ENCODE measurements around the gene CMIP.

DNA sequence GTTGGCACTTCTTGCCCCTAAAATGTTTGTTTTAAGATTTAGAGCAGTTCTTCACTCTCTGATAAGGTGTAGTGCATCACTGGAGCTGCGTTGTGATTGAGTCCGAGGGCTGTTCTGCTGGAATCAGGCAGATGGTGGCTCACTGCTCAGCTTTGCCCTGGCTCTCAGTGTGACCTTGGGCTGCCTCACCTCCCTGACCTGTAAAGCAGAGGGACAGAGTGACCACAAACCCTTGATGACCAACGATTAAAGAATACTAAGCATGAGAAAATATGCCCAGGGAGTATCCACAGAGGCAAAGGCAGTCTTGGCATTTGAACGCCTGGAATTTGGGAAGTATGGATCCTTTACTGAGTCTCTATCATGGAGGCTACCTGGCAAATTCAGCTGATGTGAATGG, 18.1 kb downstream of the CMIP start:
- TF ChIP-seq, protein P1, sequence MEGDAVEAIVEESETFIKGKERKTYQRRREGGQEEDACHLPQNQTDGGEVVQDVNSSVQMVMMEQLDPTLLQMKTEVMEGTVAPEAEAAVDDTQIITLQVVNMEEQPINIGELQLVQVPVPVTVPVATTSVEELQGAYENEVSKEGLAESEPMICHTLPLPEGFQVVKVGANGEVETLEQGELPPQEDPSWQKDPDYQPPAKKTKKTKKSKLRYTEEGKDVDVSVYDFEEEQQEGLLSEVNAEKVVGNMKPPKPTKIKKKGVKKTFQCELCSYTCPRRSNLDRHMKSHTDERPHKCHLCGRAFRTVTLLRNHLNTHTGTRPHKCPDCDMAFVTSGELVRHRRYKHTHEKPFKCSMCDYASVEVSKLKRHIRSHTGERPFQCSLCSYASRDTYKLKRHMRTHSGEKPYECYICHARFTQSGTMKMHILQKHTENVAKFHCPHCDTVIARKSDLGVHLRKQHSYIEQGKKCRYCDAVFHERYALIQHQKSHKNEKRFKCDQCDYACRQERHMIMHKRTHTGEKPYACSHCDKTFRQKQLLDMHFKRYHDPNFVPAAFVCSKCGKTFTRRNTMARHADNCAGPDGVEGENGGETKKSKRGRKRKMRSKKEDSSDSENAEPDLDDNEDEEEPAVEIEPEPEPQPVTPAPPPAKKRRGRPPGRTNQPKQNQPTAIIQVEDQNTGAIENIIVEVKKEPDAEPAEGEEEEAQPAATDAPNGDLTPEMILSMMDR (IDR thresholded peaks at IDR 0.05; ENCODE audit: borderline replicate concordance, extremely low read depth, low read length, poor library complexity, severe bottlenecking) = no peak
- no peak for TF ChIP-seq EZH2 (IDR thresholded peaks at IDR 0.05; ENCODE audit: borderline replicate concordance, low read depth, low read length, severe bottlenecking)
